ENCODE data around the gene SNRPD2.

SNRPD2 gene

DNA sequence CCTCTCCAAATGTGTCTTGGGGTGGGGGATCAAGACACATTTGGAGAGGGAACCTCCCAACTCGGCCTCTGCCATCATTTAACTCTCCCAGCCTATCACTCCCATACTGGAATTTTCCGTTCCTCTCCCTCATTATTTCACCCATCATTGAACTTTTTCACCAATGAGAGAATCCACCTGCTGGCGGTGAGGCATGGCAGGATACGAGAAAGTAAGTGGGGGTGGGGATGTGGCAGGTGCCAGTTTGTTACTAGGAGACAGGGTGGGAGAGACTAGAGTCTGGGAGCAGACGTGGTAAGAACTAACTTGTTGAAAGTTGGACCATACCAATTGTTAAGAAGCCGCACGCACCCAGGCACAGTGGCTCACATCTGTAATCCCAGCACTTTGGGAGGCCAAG is 16.8 kb downstream of the SNRPD2 start:
- Histone ChIP-seq H3K27me3 (ENCODE audit: low read length) (no peaks in the 10 kb centered on the region), H3K4me3 (ENCODE audit: insufficient read depth, low read length, poor library complexity, severe bottlenecking) (no peak overlapping the region), H3K4me2 (ENCODE audit: low read depth, low read length, poor library complexity, severe bottlenecking) (no peak overlapping the region), H3K9ac (ENCODE audit: low read length) (no peak overlapping the region), H2AFZ (ENCODE audit: low read depth, low read length, severe bottlenecking) (no peak overlapping the region), H3K27ac (ENCODE audit: low read depth, low read length) (no peak overlapping the region), H4K20me1 (ENCODE audit: low read depth, low read length) (no peaks in the 10 kb centered on the region), H3K9me2 (replicated peaks; ENCODE audit: insufficient read depth, low read length) (no peaks in the 10 kb centered on the region), H3K9me3 (ENCODE audit: insufficient read depth, low read length) (no peaks in the 10 kb centered on the region), H3K36me3 (ENCODE audit: low read length) (no peaks in the 10 kb centered on the region), H3F3A (ENCODE audit: insufficient read depth) (peaks cover 3% of the 10 kb centered on the region; the same call in 1 of the 2 replicates), H3K79me2 (ENCODE audit: insufficient read depth, low read length) (no peaks in the 10 kb centered on the region)
- TF ChIP-seq, protein P1, sequence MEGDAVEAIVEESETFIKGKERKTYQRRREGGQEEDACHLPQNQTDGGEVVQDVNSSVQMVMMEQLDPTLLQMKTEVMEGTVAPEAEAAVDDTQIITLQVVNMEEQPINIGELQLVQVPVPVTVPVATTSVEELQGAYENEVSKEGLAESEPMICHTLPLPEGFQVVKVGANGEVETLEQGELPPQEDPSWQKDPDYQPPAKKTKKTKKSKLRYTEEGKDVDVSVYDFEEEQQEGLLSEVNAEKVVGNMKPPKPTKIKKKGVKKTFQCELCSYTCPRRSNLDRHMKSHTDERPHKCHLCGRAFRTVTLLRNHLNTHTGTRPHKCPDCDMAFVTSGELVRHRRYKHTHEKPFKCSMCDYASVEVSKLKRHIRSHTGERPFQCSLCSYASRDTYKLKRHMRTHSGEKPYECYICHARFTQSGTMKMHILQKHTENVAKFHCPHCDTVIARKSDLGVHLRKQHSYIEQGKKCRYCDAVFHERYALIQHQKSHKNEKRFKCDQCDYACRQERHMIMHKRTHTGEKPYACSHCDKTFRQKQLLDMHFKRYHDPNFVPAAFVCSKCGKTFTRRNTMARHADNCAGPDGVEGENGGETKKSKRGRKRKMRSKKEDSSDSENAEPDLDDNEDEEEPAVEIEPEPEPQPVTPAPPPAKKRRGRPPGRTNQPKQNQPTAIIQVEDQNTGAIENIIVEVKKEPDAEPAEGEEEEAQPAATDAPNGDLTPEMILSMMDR (IDR thresholded peaks at IDR 0.05; ENCODE audit: insufficient read depth, low read length, poor library complexity, severe bottlenecking): no peak
- TF ChIP-seq EZH2phosphoT487 (conservative IDR thresholded peaks at IDR 0.05; ENCODE audit: low read length): no peak

DNA sequence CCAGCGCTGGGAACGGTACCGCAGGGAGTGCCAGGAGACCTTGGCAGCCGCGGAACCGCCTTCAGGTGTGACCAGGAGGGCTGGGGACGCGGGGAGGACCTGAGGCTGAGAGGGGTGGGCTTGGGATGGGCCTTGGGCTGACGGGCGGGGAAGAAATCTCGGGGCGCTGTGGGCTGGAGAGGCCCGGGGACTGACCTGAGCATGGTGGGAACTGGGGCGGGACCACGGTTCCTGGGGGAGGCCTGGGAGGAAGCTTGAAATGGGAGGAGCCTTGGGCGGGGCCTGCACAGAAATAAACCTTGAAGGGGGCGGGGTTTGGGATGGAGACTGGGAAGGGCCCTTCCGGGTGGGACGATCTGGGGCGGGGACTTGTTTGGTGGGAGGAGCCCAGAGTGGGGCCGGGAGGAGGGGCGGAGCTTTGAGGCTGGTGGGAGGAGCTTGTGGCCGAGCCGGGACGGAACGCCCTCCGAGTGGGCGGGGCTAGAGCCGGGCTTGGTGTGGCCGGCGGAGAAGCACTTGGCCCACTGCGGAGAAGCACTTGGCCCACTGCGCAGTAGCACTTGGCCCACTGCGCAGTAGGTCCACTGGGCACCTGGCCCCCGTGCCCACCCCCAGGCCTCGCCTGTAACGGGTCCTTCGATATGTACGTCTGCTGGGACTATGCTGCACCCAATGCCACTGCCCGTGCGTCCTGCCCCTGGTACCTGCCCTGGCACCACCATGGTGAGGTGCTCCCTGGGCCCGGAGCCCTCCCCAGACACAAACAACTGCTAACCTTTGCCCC is 20.9 kb downstream of the SNRPD2 start:
- H4K20me1 ChIP-seq (ENCODE audit: low read depth, low read length): no peaks in the 10 kb centered on the region
- no peaks in the 10 kb centered on the region for H3K36me3 ChIP-seq (ENCODE audit: low read length)
- no peak overlapping the region for H3K27ac ChIP-seq (ENCODE audit: low read depth, low read length)
- no peak overlapping the region for H3K9ac ChIP-seq (ENCODE audit: low read length)
- no peak overlapping the region for H3K4me2 ChIP-seq (ENCODE audit: low read depth, low read length, poor library complexity, severe bottlenecking)
- H3K27me3 ChIP-seq (ENCODE audit: low read length): no peaks in the 10 kb centered on the region
- H3K79me2 ChIP-seq (ENCODE audit: insufficient read depth, low read length): no peaks in the 10 kb centered on the region
- no peak for TF ChIP-seq EZH2phosphoT487 (conservative IDR thresholded peaks at IDR 0.05; ENCODE audit: low read length)
- TF ChIP-seq, protein P1 (IDR thresholded peaks at IDR 0.05; ENCODE audit: insufficient read depth, low read length, poor library complexity, severe bottlenecking): no peak
- no peaks in the 10 kb centered on the region for H3K9me3 ChIP-seq (ENCODE audit: insufficient read depth, low read length)
- H3K4me3 ChIP-seq (ENCODE audit: insufficient read depth, low read length, poor library complexity, severe bottlenecking): no peak overlapping the region
- H2AFZ ChIP-seq (ENCODE audit: low read depth, low read length, severe bottlenecking): no peak overlapping the region
- 0 out of 2 replicates have a peak, but pooled peaks cover 5% of the 10 kb centered on the region for H3F3A ChIP-seq (ENCODE audit: insufficient read depth)
- H3K9me2 ChIP-seq (replicated peaks; ENCODE audit: insufficient read depth, low read length): no peaks in the 10 kb centered on the region

DNA sequence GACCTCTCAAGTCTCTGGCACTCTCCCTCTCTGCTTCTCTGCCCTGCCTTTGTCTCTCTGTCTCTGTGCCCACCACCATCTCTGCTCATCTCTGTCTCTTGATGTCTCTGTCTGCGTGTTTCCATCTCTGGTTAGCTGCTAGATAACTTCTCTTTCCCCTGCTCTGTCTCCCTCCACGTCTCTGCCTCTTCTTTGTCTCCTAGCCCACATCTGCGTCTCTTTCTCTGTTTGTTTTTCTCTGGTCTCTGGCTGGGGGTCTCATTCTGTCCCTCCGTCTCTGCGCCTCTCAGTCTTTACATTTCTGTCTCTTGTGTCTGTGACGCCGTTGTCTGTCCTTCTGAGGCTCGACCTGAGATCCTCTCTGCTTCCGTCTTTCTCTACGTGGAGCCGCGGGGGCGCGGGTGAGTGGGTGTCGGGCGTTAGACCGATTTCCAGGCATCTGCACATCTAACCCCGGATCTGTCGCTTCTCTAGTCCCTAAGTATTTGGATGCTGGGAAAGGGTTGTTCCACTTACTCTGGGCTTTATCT is 23.3 kb downstream of the SNRPD2 start:
- no peaks in the 10 kb centered on the region for H4K20me1 ChIP-seq (ENCODE audit: low read depth, low read length)
- peak overlapping the region; percentile 32 for H3K27ac ChIP-seq (ENCODE audit: low read depth, low read length)
- peak overlapping the region; percentile 73 for H3K9ac ChIP-seq (ENCODE audit: low read length)
- H3K9me2 ChIP-seq (replicated peaks; ENCODE audit: insufficient read depth, low read length): no peaks in the 10 kb centered on the region
- H3K27me3 ChIP-seq (ENCODE audit: low read length): no peaks in the 10 kb centered on the region
- H3K9me3 ChIP-seq (ENCODE audit: insufficient read depth, low read length): no peaks in the 10 kb centered on the region
- no peaks in the 10 kb centered on the region for H3K36me3 ChIP-seq (ENCODE audit: low read length)
- 0 out of 2 replicates have a peak, but pooled peaks cover 5% of the 10 kb centered on the region for H3F3A ChIP-seq (ENCODE audit: insufficient read depth)
- peak overlapping the region; percentile 74 for H3K4me3 ChIP-seq (ENCODE audit: insufficient read depth, low read length, poor library complexity, severe bottlenecking)
- peak overlapping the region; percentile 71 for H2AFZ ChIP-seq (ENCODE audit: low read depth, low read length, severe bottlenecking)
- peak overlapping the region; percentile 88 for H3K4me2 ChIP-seq (ENCODE audit: low read depth, low read length, poor library complexity, severe bottlenecking)
- no peaks in the 10 kb centered on the region for H3K79me2 ChIP-seq (ENCODE audit: insufficient read depth, low read length)
- TF ChIP-seq EZH2phosphoT487 (conservative IDR thresholded peaks at IDR 0.05; ENCODE audit: low read length): no peak
- TF ChIP-seq, protein P1 (IDR thresholded peaks at IDR 0.05; ENCODE audit: insufficient read depth, low read length, poor library complexity, severe bottlenecking): no peak
